K562 (cell line): ENCODE measurements around the gene COMMD10. TPM values are rescaled to one million over a fixed set of nuclear protein-coding genes. Genes with fewer than 3 reads are reported as not detected.

Experiments used
- ATAC-seq: fragments of 200-7000 bp; cut with Tn5 transposase; 3 replicates; pipeline ENCODE4 v1.9.1; 2020; ENCODE audit warnings: moderate library complexity
- BruUV-seq: library from RNA; stranded (reverse); fragments of 400-500 nt; replicated peaks from 2 replicates; lab custom pipeline; 2021; lab: Mats Ljungman, UMichigan
- CTCF ChIA-PET: fragments of 300-600 bp; formaldehyde crosslinking; extraction: SDS; loops from one replicate; lab custom pipeline; 2021; ENCODE audit warnings: low intra/inter-chr PET ratio; lab: Yijun Ruan, JAX
- POLR2A ChIA-PET: fragments of 300-600, 350-650 bp; sonication (Branson Sonifier 250); formaldehyde crosslinking; extraction: SDS; loops from one replicate; lab custom pipeline; 2021; ENCODE audit warnings: antibody characterized with exemption, inconsistent platforms; lab: Yijun Ruan, JAX
- DNase-seq, 4 experiments: peaks; one replicate each; pipeline versions ENCODE4 v3.0.0 to v3.0.0-alpha.2; 2011 to 2018; ENCODE audit warnings: low spot score in 3 of 4, mixed read lengths in 3 of 4; ENCODE audit errors: extremely low read depth in 1 of 4
- FAIRE-seq: peaks from 2 replicates; lab custom pipeline; 2011; peaks lifted over from hg19 to GRCh38; lab: Jason Lieb, UNC
- H2AFZ ChIP-seq: 2 replicates; pipeline ENCODE4 v1.6.0; 2011; ENCODE audit warnings: low read depth, low read length, control low read depth, inconsistent platforms
- H3K27ac ChIP-seq: fragments of 200-600 bp; 3 replicates; pipeline ENCODE4 v1.8.0; 2011; ENCODE audit warnings: low read depth, mild to moderate bottlenecking, control low read depth, inconsistent platforms, low read length, moderate library complexity, mixed read lengths; ENCODE audit errors: extremely low read depth
- H3K27me3 ChIP-seq, 2 experiments: fragments of 300-600 bp in 1 of 2; 2 replicates in 1 of 2; 3 replicates in 1 of 2; pipeline versions ENCODE4 v1.6.0 to v1.8.0; 2011; ENCODE audit warnings: inconsistent platforms in 2 of 2, low read length in 2 of 2, mild to moderate bottlenecking in 1 of 2, mixed read lengths in 1 of 2, moderate library complexity in 1 of 2; ENCODE audit not compliant: control insufficient read depth in 2 of 2, insufficient read depth in 2 of 2
- H3K36me3 ChIP-seq: fragments of 300-600 bp; 3 replicates; pipeline ENCODE4 v1.8.0; 2011; ENCODE audit warnings: mild to moderate bottlenecking, low read length, inconsistent platforms; ENCODE audit not compliant: control insufficient read depth, insufficient read depth
- H3K4me1 ChIP-seq, 2 experiments: fragments of 200-600 bp in 1 of 2; replicated peaks in 1 of 2; 2 replicates in 1 of 2; 3 replicates in 1 of 2; pipeline versions ENCODE4 v1.5.1 to v1.8.0; 2011; ENCODE audit warnings: inconsistent platforms in 2 of 2, low read length in 2 of 2, mild to moderate bottlenecking in 1 of 2, mixed read lengths in 1 of 2, moderate library complexity in 1 of 2; ENCODE audit not compliant: control insufficient read depth in 2 of 2, insufficient read depth in 2 of 2
- H3K4me2 ChIP-seq: 2 replicates; pipeline ENCODE4 v1.6.1; 2011; ENCODE audit warnings: low read length, control low read depth, inconsistent platforms, mixed read lengths; ENCODE audit not compliant: insufficient read depth
- H3K4me3 ChIP-seq: fragments of 200-600 bp; sonication (generic), shearing (Covaris generic); 2 replicates; pipeline ENCODE4 v1.5.1; 2016; ENCODE audit warnings: control low read depth, inconsistent platforms
- H3K79me2 ChIP-seq: fragments of 200-600 bp; 3 replicates; pipeline ENCODE4 v1.8.0; 2011; ENCODE audit warnings: low read length, inconsistent platforms; ENCODE audit not compliant: control insufficient read depth, insufficient read depth
- H3K9ac ChIP-seq, 2 experiments: 2 replicates each; pipeline versions ENCODE4 v1.6.0 to v1.6.1; 2011; ENCODE audit warnings: low read depth in 2 of 2, low read length in 2 of 2, control low read depth in 1 of 2, inconsistent platforms in 1 of 2, mild to moderate bottlenecking in 1 of 2, mixed read lengths in 1 of 2; ENCODE audit not compliant: insufficient read depth in 1 of 2
- H3K9me1 ChIP-seq: one replicate; pipeline ENCODE4 v1.6.0; 2011; ENCODE audit warnings: inconsistent platforms, mild to moderate bottlenecking, low read length, moderate library complexity; ENCODE audit not compliant: control insufficient read depth, insufficient read depth
- H3K9me3 ChIP-seq: replicated peaks from 2 replicates; pipeline ENCODE4 v1.5.1; 2011; ENCODE audit warnings: low read depth, low read length, inconsistent platforms; ENCODE audit not compliant: control insufficient read depth, insufficient read depth
- H4K20me1 ChIP-seq: replicated peaks from 2 replicates; pipeline ENCODE4 v1.6.1; 2011; ENCODE audit warnings: low read length, inconsistent platforms, mixed read lengths; ENCODE audit not compliant: control insufficient read depth, insufficient read depth
- BRF1 ChIP-seq: IDR thresholded peaks from 3 replicates; pipeline ENCODE4 v1.6.1; 2011; ENCODE audit warnings: borderline replicate concordance, mild to moderate bottlenecking; ENCODE audit not compliant: insufficient read length; ENCODE audit errors: extremely low read depth
- DIDO1 ChIP-seq: fragments of 450-650 bp; IDR thresholded peaks from 2 replicates; pipeline ENCODE4 v1.6.1; 2016; ENCODE audit warnings: low read depth, missing biosample characterization, missing genetic modification characterization
- FOXJ3 ChIP-seq: sonication (generic); formaldehyde crosslinking; IDR thresholded peaks from 2 replicates; pipeline ENCODE4 v1.4.0; 2020; ENCODE audit warnings: mild to moderate bottlenecking, missing genetic modification reagents
- HEY1 ChIP-seq: fragments of 250-450 bp; sonication (Bioruptor Pico); IDR thresholded peaks from 2 replicates; pipeline ENCODE4 v1.5.0; 2020; ENCODE audit warnings: mild to moderate bottlenecking, moderate library complexity, borderline replicate concordance
- ILF3 ChIP-seq: fragments of 450-650 bp; IDR thresholded peaks from 2 replicates; pipeline ENCODE4 v1.6.1; 2018; ENCODE audit warnings: antibody characterized with exemption, mild to moderate bottlenecking, moderate library complexity, borderline replicate concordance
- KAT7 ChIP-seq: sonication (generic); formaldehyde crosslinking; IDR thresholded peaks from 2 replicates; pipeline ENCODE4 v1.8.0; 2022; ENCODE audit warnings: missing genetic modification reagents, mild to moderate bottlenecking, borderline replicate concordance
- NFRKB ChIP-seq: fragments of 450-650 bp; IDR thresholded peaks from 2 replicates; pipeline ENCODE4 v1.6.1; 2016; ENCODE audit warnings: low read depth
- PCBP1 ChIP-seq: fragments of 200-400 bp; formaldehyde crosslinking; IDR thresholded peaks from 2 replicates; pipeline ENCODE4 v1.6.1; 2018; ENCODE audit warnings: mild to moderate bottlenecking, low read depth, low read length; ENCODE audit not compliant: poor library complexity, severe bottlenecking
- ZNF318 ChIP-seq, 2 experiments: fragments of 450-650 bp; IDR thresholded peaks; 2 replicates each; pipeline ENCODE4 v1.6.1; 2016; ENCODE audit warnings: mild to moderate bottlenecking in 2 of 2, borderline replicate concordance in 1 of 2, low read depth in 1 of 2, moderate library complexity in 1 of 2
- ZNF76 ChIP-seq: fragments of 250-450 bp; sonication (Bioruptor Pico); IDR thresholded peaks from 2 replicates; pipeline ENCODE4 v1.4.0; 2020; ENCODE audit warnings: mild to moderate bottlenecking, moderate library complexity, borderline replicate concordance
- WGBS: fragments of 100-300 bp; shearing (Covaris generic); methylation state at CpG from one replicate; pipeline ENCODE4 v1.1.6; 2016; ENCODE audit warnings: low coverage, mixed read lengths; ENCODE audit not compliant: insufficient coverage; ENCODE audit errors: missing lambda C conversion rate; 5-methylcytosine and 5-hydroxymethylcytosine counted together
- in situ Hi-C: fragments of 300-500 bp; cut with MboI; formaldehyde crosslinking; loops from 4 replicates; pipeline ENCODE4 v1.15.0; 2018; ENCODE audit warnings: inconsistent platforms, mixed read lengths
- intact Hi-C: fragments of 100-400 bp; cut with micrococcal nuclease; formaldehyde crosslinking; loops from 2 replicates; pipeline ENCODE4 v1.14.2; 2022
- polyA plus RNA-seq, 8 experiments: library from polyadenylated mRNA; depleted of rRNA in 4 of 8; stranded (reverse) in 5 of 8; unstranded in 3 of 8; fragments of >200 nt; fragmentation: Nextera tagmentation in 2 of 8; fragmentation: Illumina TruSeq in 1 of 8; extraction: Ambion mirVana in 2 of 8; extraction: Trizol in 1 of 8; gene quantifications; 2 replicates each; pipeline versions ENCODE4 v1.2.1 to v1.2.3, GENCODE V29; 2011 to 2014; ENCODE audit warnings: inconsistent platforms in 1 of 8, missing spikeins in 1 of 8
- total RNA-seq, 7 experiments: library from RNA; depleted of rRNA in 6 of 7; stranded (reverse); fragments of >200 nt in 6 of 7; fragmentation: Illumina TruSeq in 2 of 7; extraction: Trizol in 2 of 7; gene quantifications; 2 replicates each; pipeline versions ENCODE4 v1.2.1 to v1.2.3, GENCODE V29; 2011 to 2021; ENCODE audit warnings: low replicate concordance in 1 of 7
- TF ChIP-seq, protein P1 (sequence below): sonication (generic); formaldehyde crosslinking; IDR thresholded peaks from 2 replicates; pipeline ENCODE4 v1.8.0; 2022; ENCODE audit warnings: mild to moderate bottlenecking, low read depth, missing genetic modification reagents

COMMD10 gene
- total and polyA plus RNA-seq, 9 of the 15 experiments (the other 6 are each of a cell fraction or from before 2014, with no cell fraction given): 17.9 to 101 (median 28.0) TPM

DNA sequence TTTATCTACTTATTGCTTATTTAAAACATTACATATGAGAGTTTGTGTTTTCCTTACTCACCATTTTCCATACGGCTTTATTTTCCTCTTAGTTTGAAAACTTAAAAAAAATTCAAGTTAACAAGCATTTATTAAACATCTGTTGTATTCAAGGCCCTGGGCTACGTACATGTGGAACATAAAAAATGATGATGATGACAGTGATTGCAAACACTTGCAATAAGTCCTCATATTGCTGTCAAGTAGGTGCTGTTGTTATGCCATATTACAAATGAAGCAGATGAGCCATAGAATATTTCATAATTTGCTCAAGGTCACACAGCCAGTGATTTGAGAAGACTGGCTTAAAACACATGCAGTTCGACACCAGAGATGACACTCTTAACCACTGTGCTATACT is 180.6 kb downstream of the COMMD10 start:
- Histone ChIP-seq H2AFZ (no peak overlapping the region), H3K36me3 (no peaks in the 10 kb centered on the region), H3K4me1 (no peaks in the 10 kb centered on the region), H3K4me3 (no peak overlapping the region), H3K27me3 (no peaks in the 10 kb centered on the region), H3K27ac (no peak overlapping the region), H3K9ac (no peak overlapping the region), H4K20me1 (no peaks in the 10 kb centered on the region), H3K4me2 (no peak overlapping the region), H3K9me3 (no peaks in the 10 kb centered on the region), H3K79me2 (no peaks in the 10 kb centered on the region), H3K9me1 (no peaks in the 10 kb centered on the region)
- no peak for FAIRE-seq
- DNase-seq: no peak
- in situ Hi-C loops: no loop called here
- 61% methylated on average over 3 of the region's 3 CpGs for WGBS
- no TSS peak for BruUV-seq
- CTCF ChIA-PET: no interaction called here
- no peak for ATAC-seq
- intact Hi-C loops: no loop called here
- POLR2A ChIA-PET: no interaction called here
- TF ChIP-seq PCBP1 (no peak), NFRKB (no peak), FOXJ3 (CRISPR knock-in tag) (no peak), ILF3 (no peak), HEY1 (no peak), DIDO1 (no peak), KAT7 (CRISPR knock-in tag) (no peak), ZNF318 (IDR thresholded peaks at IDR 0.05; ENCODE audit: borderline replicate concordance in 1 of 2, low read depth in 1 of 2) (no peak), BRF1 (no peak), ZNF76 (no peak)
- TF ChIP-seq, protein P1, sequence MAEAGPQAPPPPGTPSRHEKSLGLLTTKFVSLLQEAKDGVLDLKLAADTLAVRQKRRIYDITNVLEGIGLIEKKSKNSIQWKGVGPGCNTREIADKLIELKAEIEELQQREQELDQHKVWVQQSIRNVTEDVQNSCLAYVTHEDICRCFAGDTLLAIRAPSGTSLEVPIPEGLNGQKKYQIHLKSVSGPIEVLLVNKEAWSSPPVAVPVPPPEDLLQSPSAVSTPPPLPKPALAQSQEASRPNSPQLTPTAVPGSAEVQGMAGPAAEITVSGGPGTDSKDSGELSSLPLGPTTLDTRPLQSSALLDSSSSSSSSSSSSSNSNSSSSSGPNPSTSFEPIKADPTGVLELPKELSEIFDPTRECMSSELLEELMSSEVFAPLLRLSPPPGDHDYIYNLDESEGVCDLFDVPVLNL (CRISPR knock-in tag): no peak
